ENCODE results near the gene KCNMA1. TPM values are rescaled to one million over a fixed set of nuclear protein-coding genes. Genes with fewer than 3 reads are reported as not detected.
A peak's percentile ranks its signal among the peaks of the same experiment; 100 is the strongest.

The KCNMA1 gene
- total RNA-seq, 1 donor from 2014 or later = 30.1 TPM

DNA sequence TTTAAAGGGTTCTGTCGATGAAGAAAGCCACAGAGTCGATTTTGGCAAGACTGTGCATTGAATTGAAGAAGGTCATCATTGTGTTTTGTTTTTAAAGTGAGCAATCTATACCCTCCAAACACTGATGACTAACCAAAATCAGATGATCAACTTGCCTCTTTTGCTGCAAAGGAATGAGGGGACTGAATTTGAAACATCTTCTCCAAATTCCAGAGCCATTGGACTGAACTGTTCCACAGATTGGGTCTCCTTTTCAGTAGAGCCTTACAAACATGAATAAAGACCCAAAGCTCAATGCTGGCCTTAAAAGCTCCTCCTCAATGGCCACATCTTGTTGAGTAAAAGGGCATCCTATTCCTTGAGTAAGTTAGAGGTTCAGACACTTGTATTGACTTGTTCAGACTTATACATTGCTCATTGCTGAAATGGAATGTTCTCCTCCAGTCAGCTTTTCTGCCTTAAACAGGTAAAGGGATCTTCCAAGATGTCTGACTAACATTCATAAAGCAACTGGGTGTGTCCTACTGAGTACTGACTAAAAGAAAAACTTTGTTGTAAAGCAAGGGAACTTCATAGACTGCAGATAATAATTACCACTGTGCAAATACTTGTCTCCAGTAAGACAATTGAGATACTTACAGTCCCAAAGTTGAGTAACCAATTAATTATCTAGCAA lies 630.6 kb downstream of the KCNMA1 start:
- H3K27ac Mint-ChIP-seq = no peak overlapping the region
- H3K36me3 Mint-ChIP-seq = peaks cover 4% of the 10 kb centered on the region
- no peaks in the 10 kb centered on the region for H3K9me3 Mint-ChIP-seq
- no peak overlapping the region for H3K4me3 Mint-ChIP-seq
- H3K27me3 Mint-ChIP-seq = peaks cover 26% of the 10 kb centered on the region
- peaks cover 9% of the 10 kb centered on the region for H3K4me1 Mint-ChIP-seq (ENCODE audit: unreplicated experiment)
- no peak for DNase-seq (ENCODE audit: extremely low spot score, unreplicated experiment)
- TF ChIP-seq, protein P1, sequence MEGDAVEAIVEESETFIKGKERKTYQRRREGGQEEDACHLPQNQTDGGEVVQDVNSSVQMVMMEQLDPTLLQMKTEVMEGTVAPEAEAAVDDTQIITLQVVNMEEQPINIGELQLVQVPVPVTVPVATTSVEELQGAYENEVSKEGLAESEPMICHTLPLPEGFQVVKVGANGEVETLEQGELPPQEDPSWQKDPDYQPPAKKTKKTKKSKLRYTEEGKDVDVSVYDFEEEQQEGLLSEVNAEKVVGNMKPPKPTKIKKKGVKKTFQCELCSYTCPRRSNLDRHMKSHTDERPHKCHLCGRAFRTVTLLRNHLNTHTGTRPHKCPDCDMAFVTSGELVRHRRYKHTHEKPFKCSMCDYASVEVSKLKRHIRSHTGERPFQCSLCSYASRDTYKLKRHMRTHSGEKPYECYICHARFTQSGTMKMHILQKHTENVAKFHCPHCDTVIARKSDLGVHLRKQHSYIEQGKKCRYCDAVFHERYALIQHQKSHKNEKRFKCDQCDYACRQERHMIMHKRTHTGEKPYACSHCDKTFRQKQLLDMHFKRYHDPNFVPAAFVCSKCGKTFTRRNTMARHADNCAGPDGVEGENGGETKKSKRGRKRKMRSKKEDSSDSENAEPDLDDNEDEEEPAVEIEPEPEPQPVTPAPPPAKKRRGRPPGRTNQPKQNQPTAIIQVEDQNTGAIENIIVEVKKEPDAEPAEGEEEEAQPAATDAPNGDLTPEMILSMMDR (conservative IDR thresholded peaks at IDR 0.05) = no peak

DNA sequence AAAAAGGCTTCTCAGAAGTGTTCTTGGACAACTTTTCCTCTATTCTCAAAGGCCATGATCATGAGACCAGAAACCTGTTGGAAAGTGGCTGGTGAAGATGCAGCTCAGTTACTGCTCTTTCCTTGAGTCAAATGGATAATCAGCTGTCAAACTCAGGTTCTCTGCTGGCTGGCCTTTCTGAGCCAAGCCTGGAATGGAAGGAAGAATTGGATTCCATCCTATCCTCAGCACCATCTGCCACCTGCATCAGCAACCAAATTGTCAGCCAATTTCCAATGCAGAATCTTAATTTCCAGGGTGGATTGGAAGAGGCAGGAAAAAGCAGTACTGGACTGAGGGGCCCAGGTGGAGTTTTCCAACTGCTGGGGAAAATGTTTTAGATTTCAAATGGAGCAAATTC lies 631.7 kb downstream of the KCNMA1 start:
- H3K9me3 Mint-ChIP-seq = no peaks in the 10 kb centered on the region
- peaks cover 4% of the 10 kb centered on the region for H3K36me3 Mint-ChIP-seq
- H3K4me1 Mint-ChIP-seq (ENCODE audit: unreplicated experiment) = peaks cover 5% of the 10 kb centered on the region
- DNase-seq (ENCODE audit: extremely low spot score, unreplicated experiment) = no peak
- no peak overlapping the region for H3K27ac Mint-ChIP-seq
- no peak overlapping the region for H3K4me3 Mint-ChIP-seq
- TF ChIP-seq, protein P1 (conservative IDR thresholded peaks at IDR 0.05) = no peak
- H3K27me3 Mint-ChIP-seq = peaks cover 33% of the 10 kb centered on the region

DNA sequence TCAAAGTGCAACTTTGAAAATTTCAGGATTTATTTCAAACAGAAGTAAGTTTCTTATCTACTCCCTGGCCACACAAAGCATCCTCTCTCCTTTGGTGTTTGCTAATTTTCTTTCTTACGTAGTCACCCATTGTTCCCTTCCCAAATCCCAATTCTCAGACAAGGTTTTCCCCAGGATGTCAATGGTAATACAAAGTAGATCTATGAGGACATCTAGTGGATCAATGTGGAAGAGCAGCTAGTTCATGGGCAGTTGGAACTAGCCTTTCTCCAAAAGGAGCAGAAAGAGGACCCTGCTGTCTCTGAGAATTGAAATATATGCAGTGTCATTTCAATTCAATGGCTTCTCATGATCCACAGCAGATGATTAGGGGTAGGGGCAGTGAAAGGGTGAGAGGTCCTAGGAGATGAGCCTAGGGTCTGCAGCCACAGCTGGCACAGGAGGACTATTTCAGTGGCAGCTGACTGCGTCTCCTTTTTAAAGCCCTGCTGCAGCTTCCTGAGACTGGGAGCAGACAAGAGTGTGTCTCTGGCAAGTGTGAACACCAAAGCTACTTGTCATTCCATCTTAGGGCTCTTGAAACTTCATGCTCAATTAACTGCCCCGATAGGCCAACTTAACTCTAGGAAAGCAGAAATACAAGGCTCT lies 632.6 kb downstream of the KCNMA1 start:
- Mint-ChIP-seq H3K27me3 (peaks cover 33% of the 10 kb centered on the region), H3K4me1 (ENCODE audit: unreplicated experiment) (peaks cover 5% of the 10 kb centered on the region), H3K4me3 (no peak overlapping the region), H3K36me3 (peaks cover 4% of the 10 kb centered on the region), H3K9me3 (no peaks in the 10 kb centered on the region), H3K27ac (no peak overlapping the region)
- no peak for DNase-seq (ENCODE audit: extremely low spot score, unreplicated experiment)
- TF ChIP-seq, protein P1 (conservative IDR thresholded peaks at IDR 0.05) = peak; percentile 91

DNA sequence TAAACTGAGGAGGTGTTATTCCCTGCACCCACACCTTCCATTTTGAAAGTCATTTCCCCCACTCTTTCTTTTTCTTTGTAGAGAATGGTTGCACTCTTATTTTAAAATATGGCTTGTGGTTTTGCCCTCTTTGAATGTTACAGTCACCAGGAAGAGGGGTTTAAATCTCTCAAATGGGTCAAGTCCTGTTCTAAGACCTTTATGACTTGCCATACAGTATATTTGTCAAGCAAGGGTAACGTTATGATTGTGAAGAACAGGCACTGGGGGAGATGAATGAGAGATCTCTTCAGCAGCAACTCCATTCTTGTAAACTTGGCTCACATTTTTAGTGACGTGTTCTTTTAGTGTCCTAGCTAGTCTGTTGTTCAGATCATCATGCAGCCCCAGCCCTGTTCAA lies 634.7 kb downstream of the KCNMA1 start:
- H3K27me3 Mint-ChIP-seq = peaks cover 36% of the 10 kb centered on the region
- TF ChIP-seq, protein P1 (conservative IDR thresholded peaks at IDR 0.05) = no peak
- H3K4me1 Mint-ChIP-seq (ENCODE audit: unreplicated experiment) = peaks cover 13% of the 10 kb centered on the region
- H3K27ac Mint-ChIP-seq = no peak overlapping the region
- H3K4me3 Mint-ChIP-seq = no peak overlapping the region
- DNase-seq (ENCODE audit: extremely low spot score, unreplicated experiment) = no peak
- no peaks in the 10 kb centered on the region for H3K9me3 Mint-ChIP-seq
- peaks cover 4% of the 10 kb centered on the region for H3K36me3 Mint-ChIP-seq

DNA sequence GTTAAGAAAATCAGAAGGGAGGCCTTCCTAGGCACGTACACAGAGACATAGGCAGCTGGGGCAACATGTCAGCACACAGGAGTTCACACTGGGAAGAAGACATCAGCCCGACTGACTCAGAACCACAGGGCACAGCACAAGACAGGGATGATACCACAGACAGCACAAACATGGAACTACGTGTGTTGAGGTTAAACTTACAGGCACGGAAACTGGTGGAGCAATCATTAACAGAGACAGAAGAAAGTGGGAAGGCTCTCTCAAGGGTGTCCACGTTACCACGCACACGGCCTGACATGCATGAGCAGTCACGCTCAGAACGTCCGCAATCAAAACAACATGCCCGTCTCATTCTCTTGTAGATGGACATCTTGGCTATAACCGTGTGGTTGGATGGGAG lies 636.4 kb downstream of the KCNMA1 start:
- TF ChIP-seq, protein P1 (conservative IDR thresholded peaks at IDR 0.05) = no peak
- no peaks in the 10 kb centered on the region for H3K9me3 Mint-ChIP-seq
- no peak for DNase-seq (ENCODE audit: extremely low spot score, unreplicated experiment)
- H3K4me1 Mint-ChIP-seq (ENCODE audit: unreplicated experiment) = peaks cover 22% of the 10 kb centered on the region
- H3K27me3 Mint-ChIP-seq = peaks cover 33% of the 10 kb centered on the region
- H3K36me3 Mint-ChIP-seq = peaks cover 4% of the 10 kb centered on the region
- H3K4me3 Mint-ChIP-seq = no peak overlapping the region
- no peak overlapping the region for H3K27ac Mint-ChIP-seq
